ENCODE results near the gene CTNNA3. TPM values are rescaled to one million over a fixed set of nuclear protein-coding genes. Genes with fewer than 3 reads are reported as not detected.

Gene CTNNA3
- total and polyA plus RNA-seq, 2 donors, result 2.0 to 26.1 TPM

DNA sequence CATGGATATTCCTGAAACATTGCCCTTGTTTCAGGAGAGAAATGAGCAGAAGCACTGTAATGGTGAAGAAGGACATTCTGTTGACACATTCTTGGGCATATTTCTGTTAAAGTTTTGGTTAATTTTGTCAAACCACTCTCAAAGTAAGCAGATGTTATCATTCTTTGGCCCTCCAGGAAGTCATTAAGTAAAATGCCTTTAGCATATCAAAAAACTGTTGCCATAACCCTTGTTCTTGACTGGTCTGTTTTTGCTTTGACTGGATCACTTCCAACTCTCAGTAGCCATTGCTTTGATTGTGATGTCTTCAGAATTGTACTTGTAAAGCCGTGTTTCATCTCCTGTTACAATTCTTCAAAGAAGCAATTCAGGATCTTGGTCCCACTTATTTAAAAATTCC lies 1174.5 kb downstream of the CTNNA3 start:
- Histone ChIP-seq H3K4me3 (ENCODE audit: low read depth, low read length) (no peak overlapping the region), H3K36me3 (ENCODE audit: insufficient read depth) (no peaks in the 10 kb centered on the region), H3K4me1 (ENCODE audit: insufficient read depth) (no peaks in the 10 kb centered on the region), H3K27ac (ENCODE audit: low read depth) (no peak overlapping the region)
- DNase-seq (ENCODE audit: extremely low spot score), result no peak
- 55% methylated on average over 1 of the region's 1 CpG for WGBS

DNA sequence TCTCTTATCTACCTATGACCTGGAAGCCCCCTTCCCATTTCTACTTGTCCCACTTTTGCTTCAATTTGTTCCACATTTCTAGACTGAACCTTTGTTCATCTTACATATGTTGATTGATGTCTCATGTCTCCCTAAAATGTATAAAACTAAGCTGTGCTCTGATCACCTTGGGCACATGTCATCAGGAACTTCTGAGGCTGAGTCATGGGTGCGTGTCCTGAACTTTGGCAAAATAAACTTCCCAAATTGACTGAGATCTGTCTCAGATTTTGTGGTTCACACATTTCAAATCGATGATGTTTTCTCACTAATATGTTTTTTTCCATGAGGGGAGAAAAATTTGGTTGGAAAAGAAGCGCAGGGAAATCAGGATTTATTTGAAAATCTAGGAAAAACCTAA lies 1176.4 kb downstream of the CTNNA3 start:
- Histone ChIP-seq H3K4me1 (ENCODE audit: insufficient read depth) (no peaks in the 10 kb centered on the region), H3K4me3 (ENCODE audit: low read depth, low read length) (no peak overlapping the region), H3K36me3 (ENCODE audit: insufficient read depth) (no peaks in the 10 kb centered on the region), H3K27ac (ENCODE audit: low read depth) (no peak overlapping the region)
- DNase-seq (ENCODE audit: extremely low spot score), result no peak
- WGBS, result 90% methylated on average over 3 of the region's 3 CpGs

DNA sequence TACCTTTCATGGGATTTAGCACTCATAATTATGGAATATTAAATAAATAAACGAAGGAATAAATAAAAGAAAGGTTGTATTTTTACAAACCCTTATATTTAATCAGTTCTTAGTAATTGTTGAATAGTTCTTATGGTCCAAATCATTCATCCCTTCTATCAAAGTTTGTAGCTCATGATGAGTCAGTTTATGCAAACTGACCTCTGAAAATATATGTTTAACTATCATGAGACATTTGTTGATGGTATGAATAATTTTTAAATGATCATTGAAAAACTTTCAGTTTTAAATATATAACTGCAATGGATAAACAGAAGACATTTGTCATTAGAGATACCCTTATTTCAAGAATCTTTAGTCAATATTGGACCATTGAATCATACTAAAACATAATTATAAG lies 1181.3 kb downstream of the CTNNA3 start:
- no peak for DNase-seq (ENCODE audit: extremely low spot score)
- H3K4me1 ChIP-seq (ENCODE audit: insufficient read depth), result no peaks in the 10 kb centered on the region
- H3K36me3 ChIP-seq (ENCODE audit: insufficient read depth), result no peaks in the 10 kb centered on the region
- H3K4me3 ChIP-seq (ENCODE audit: low read depth, low read length), result no peak overlapping the region
- H3K27ac ChIP-seq (ENCODE audit: low read depth), result no peak overlapping the region
- 67% methylated on average over 1 of the region's 1 CpG for WGBS

DNA sequence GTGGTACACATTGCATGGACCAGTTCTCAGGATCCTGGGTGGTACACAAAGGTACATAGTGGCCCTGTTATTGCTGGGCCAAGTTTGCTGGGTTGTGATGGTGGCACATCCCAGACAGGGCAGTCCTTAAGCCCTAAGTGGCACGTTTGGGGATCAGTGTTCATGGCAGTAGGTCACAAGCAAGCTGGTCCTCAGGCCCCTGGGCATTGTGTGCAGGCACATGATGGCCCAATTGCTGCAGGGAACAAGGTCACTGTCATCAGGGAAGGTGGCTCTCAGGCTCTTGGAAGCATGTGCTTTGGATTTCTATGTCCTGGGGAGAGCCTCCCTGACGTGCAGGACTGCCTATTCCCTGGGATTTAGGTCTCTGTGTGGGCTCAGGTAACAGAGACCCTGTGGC lies 1182.5 kb downstream of the CTNNA3 start:
- 72% methylated on average over 2 of the region's 2 CpGs for WGBS
- Histone ChIP-seq H3K36me3 (ENCODE audit: insufficient read depth) (no peaks in the 10 kb centered on the region), H3K27ac (ENCODE audit: low read depth) (no peak overlapping the region), H3K4me1 (ENCODE audit: insufficient read depth) (no peaks in the 10 kb centered on the region), H3K4me3 (ENCODE audit: low read depth, low read length) (no peak overlapping the region)
- DNase-seq (ENCODE audit: extremely low spot score), result no peak

DNA sequence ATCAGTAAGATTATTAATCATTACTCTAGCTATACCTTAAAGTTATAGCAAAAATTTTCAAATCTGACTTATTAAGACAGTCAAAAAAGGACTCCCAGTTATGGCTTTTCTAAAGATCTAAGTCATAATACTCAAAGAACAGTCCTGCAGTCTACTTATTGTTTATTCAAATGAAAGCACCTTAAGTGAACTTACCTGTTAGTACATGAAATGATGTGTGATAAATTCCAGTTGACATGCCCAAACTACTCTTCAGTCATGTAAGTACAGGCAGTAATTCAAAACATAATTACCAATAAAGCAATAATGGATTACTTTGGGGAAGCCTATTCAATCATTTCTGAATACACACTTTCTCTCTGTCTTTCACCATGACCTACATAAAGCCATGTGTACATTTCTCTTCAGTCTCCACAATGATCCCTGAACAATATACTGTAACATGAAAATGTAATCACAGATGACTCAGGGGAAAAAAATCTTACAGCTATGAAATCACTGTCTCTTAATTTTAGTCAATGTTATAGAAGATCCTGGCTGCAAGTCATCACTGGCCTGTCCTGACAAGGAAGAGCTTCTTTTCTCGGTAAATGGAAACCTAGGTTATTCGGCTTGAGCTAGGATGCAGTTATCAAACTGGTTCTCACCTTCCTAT lies 1190.9 kb downstream of the CTNNA3 start:
- H3K4me1 ChIP-seq (ENCODE audit: insufficient read depth), result no peaks in the 10 kb centered on the region
- WGBS, result 92% methylated on average over 2 of the region's 2 CpGs
- no peak for DNase-seq (ENCODE audit: extremely low spot score)
- H3K36me3 ChIP-seq (ENCODE audit: insufficient read depth), result no peaks in the 10 kb centered on the region
- no peak overlapping the region for H3K27ac ChIP-seq (ENCODE audit: low read depth)
- H3K4me3 ChIP-seq (ENCODE audit: low read depth, low read length), result no peak overlapping the region

DNA sequence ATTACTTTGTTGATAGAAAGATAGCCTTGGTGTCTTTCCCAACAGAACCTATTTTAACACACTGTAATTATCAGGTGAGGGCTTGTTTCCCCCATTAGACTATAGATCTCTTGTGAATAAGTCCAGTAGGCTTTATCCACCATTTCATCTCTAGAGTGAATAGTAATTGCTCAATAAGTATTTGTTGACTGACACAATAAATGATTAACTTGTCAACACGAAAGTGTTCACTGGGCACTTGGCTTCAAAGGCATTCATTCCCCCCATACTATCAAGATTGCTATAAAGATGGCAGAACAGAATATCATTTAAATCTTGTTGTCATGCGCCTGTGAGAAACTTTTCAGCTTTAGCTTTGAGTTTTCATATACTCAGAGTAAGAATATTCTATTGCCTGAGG lies 1194.6 kb downstream of the CTNNA3 start:
- Histone ChIP-seq H3K27ac (ENCODE audit: low read depth) (no peak overlapping the region), H3K4me1 (ENCODE audit: insufficient read depth) (no peaks in the 10 kb centered on the region), H3K4me3 (ENCODE audit: low read depth, low read length) (no peak overlapping the region), H3K36me3 (ENCODE audit: insufficient read depth) (no peaks in the 10 kb centered on the region)
- DNase-seq (ENCODE audit: extremely low spot score), result no peak
- 85% methylated on average over 2 of the region's 2 CpGs for WGBS

DNA sequence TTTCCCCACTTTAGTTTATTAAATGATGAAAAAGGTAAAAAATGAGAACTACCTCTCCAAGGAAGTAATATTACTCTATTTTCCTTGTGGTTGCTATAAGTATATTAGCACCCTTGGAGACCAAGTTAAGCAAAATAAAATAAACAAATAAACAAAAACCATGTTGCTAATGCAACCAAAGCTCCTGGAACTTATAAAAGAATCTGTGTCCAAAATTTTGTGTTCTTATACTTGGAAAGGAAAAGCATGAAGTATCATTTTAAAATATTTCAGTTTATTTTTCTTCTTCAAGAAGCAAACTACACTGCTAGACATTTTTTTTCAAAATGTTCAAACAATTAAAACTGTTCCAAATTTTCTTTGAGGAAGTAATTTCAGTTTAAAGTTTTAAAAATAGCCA lies 1212.0 kb downstream of the CTNNA3 start:
- no peaks in the 10 kb centered on the region for H3K36me3 ChIP-seq (ENCODE audit: insufficient read depth)
- H3K4me3 ChIP-seq (ENCODE audit: low read depth, low read length), result no peak overlapping the region
- DNase-seq (ENCODE audit: extremely low spot score), result no peak
- H3K4me1 ChIP-seq (ENCODE audit: insufficient read depth), result no peaks in the 10 kb centered on the region
- H3K27ac ChIP-seq (ENCODE audit: low read depth), result no peak overlapping the region

DNA sequence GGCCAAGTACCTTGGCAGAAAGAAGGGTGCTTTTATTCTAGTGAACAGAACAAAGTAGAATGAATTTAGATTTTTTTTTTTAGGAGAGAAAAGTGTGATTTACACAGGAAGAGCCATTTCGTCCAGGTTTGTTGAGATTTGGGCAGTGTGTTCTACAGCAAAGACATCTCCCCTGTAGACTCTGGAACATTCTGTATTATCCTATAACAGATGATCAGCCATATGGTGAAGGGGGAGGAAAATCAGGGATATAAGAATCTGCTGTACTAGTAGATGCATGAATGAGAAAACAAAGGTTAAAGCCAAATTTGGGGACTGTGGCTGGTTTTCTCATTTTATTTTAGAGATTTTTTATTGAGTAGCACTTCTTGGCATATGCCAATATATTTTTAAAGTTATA lies 1223.8 kb downstream of the CTNNA3 start:
- Histone ChIP-seq H3K4me1 (ENCODE audit: insufficient read depth) (no peaks in the 10 kb centered on the region), H3K36me3 (ENCODE audit: insufficient read depth) (no peaks in the 10 kb centered on the region), H3K4me3 (ENCODE audit: low read depth, low read length) (no peak overlapping the region), H3K27ac (ENCODE audit: low read depth) (no peak overlapping the region)
- WGBS, result 78% methylated on average over 1 of the region's 1 CpG
- DNase-seq (ENCODE audit: extremely low spot score), result no peak

DNA sequence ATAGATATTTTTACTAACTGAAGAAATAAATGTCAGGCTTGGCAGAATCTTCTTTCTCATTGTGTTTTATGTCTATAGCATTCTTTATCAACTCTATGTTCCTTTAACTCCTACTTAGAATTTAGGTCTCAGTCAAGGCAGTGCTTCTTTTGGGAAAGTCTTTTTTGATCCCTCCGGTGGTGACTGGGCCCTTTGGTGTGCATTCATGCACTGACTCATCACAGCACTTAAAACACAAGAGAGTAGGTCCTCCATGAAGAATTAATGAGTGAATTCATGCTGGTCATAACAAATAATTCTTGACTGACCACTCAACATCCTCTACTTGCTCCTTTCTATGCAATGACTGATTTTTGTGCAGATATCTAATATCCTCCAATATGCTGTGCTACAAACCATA lies 1229.0 kb downstream of the CTNNA3 start:
- DNase-seq (ENCODE audit: extremely low spot score), result no peak
- no peak overlapping the region for H3K4me3 ChIP-seq (ENCODE audit: low read depth, low read length)
- no peak overlapping the region for H3K27ac ChIP-seq (ENCODE audit: low read depth)
- 90% methylated on average over 1 of the region's 1 CpG for WGBS
- no peaks in the 10 kb centered on the region for H3K4me1 ChIP-seq (ENCODE audit: insufficient read depth)
- no peaks in the 10 kb centered on the region for H3K36me3 ChIP-seq (ENCODE audit: insufficient read depth)

DNA sequence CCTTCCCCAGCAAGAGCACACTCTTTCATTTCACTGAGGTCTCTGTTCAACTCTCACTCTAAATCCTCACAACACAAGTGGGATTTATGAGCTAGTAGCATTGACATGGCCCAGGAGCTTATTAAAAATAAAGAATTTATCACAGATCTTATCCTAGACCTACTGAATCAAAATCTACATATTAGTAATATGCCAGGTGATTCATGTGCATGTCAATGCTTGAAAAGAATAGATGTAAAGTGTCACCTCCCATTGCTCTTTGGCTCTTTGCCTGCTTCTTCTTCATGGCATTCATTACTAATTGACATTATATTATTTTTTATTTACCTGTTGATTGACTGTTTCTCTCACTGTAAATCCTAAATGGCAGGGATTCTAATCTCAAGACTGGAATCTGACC lies 1229.4 kb downstream of the CTNNA3 start:
- no peak overlapping the region for H3K27ac ChIP-seq (ENCODE audit: low read depth)

DNA sequence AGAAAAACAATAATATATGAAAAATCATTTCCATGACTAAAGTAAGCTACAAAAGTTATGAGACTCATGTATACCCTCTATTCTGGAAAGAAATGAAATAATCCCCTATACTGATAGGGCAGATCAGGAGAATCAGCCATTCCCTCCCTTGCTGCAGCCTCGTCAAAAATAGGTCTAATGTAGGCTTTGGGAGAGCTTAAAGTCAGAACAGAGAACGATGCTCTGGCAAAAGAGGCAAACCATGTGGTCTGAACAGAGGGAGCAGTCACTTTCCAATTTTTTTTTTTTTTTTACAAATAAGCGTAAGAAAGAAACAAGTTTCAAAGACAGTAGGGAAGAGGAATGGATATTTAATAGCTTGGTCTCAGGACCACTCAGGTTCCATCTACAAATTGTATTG lies 1232.4 kb downstream of the CTNNA3 start:
- WGBS, result 57% methylated on average over 3 of the region's 3 CpGs
- DNase-seq (ENCODE audit: extremely low spot score), result no peak
- H3K36me3 ChIP-seq (ENCODE audit: insufficient read depth), result no peaks in the 10 kb centered on the region
- no peak overlapping the region for H3K4me3 ChIP-seq (ENCODE audit: low read depth, low read length)
- H3K27ac ChIP-seq (ENCODE audit: low read depth), result no peak overlapping the region
- H3K4me1 ChIP-seq (ENCODE audit: insufficient read depth), result no peaks in the 10 kb centered on the region

More for the DNA sequence above, 1229.4 kb downstream of the CTNNA3 start:
- DNase-seq (ENCODE audit: extremely low spot score), result no peak
- Histone ChIP-seq H3K4me1 (ENCODE audit: insufficient read depth) (no peaks in the 10 kb centered on the region), H3K36me3 (ENCODE audit: insufficient read depth) (no peaks in the 10 kb centered on the region), H3K4me3 (ENCODE audit: low read depth, low read length) (no peak overlapping the region)

DNA sequence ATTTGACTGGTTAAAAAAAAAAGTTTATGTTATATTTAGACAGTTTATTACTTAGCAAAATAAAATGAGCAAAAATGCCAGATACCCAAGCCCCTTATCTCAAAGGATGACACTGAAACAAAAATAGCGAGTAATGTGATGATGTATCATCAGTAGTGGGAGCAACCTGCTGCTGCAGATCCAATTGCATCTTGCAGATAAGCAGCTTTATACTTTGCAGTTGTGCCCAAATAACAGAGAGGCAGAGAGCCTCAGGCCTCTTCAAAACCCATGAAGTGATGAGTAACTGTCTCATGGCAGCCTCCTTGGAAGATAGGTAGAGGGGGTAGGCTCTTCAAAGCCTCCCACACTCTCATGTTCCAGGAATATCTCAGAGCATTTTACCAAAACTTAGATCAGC lies 1238.4 kb downstream of the CTNNA3 start:
- H3K27ac ChIP-seq (ENCODE audit: low read depth), result no peak overlapping the region
- DNase-seq (ENCODE audit: extremely low spot score), result no peak
- 56% methylated on average over 1 of the region's 1 CpG for WGBS
- no peaks in the 10 kb centered on the region for H3K4me1 ChIP-seq (ENCODE audit: insufficient read depth)
- H3K36me3 ChIP-seq (ENCODE audit: insufficient read depth), result no peaks in the 10 kb centered on the region
- no peak overlapping the region for H3K4me3 ChIP-seq (ENCODE audit: low read depth, low read length)

DNA sequence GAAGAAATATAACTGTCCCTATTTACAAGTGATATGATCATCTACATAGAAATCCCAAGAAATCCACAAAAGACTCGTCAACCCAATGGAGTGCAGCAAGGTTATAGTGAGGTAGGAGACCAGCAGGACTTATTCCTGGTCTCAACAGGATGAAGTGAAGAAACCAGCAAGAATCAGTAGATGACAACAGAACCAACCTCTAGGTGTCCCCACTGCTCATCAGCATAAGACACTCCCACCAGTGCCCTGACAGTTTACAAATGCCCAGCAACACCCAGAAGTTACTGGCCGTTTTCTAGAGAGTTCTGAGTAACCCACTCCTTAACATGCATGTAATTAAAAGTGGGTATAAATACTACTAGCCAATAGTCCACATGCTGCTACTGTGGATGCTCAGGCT lies 1240.7 kb downstream of the CTNNA3 start:
- 67% methylated on average over 2 of the region's 2 CpGs for WGBS
- no peaks in the 10 kb centered on the region for H3K36me3 ChIP-seq (ENCODE audit: insufficient read depth)
- DNase-seq (ENCODE audit: extremely low spot score), result no peak

DNA sequence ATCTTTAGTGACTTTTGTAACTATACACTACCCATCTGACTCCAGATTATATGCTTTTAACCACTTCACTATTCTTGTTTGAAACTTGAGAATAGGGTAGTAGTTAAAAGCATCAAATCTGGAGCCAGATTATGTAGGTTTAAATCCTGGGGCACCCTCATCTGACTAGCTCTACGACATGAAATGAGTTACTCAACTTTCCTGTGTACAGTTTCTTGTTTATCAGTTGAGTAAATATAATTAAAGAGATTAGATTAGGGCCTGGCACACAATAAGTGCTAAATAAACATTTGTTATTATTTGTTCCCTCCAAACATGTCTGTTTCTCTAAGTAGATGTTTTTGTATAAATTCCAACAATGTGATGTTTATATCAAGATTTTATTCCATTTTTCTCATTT lies 1255.4 kb downstream of the CTNNA3 start:
- H3K4me3 ChIP-seq (ENCODE audit: low read depth, low read length), result no peak overlapping the region
- no peaks in the 10 kb centered on the region for H3K4me1 ChIP-seq (ENCODE audit: insufficient read depth)
- H3K36me3 ChIP-seq (ENCODE audit: insufficient read depth), result no peaks in the 10 kb centered on the region
- 52% methylated on average over 1 of the region's 1 CpG for WGBS
- DNase-seq (ENCODE audit: extremely low spot score), result no peak
- no peak overlapping the region for H3K27ac ChIP-seq (ENCODE audit: low read depth)

More for the DNA sequence above, 1240.7 kb downstream of the CTNNA3 start:
- Histone ChIP-seq H3K27ac (ENCODE audit: low read depth) (no peak overlapping the region), H3K4me3 (ENCODE audit: low read depth, low read length) (no peak overlapping the region), H3K4me1 (ENCODE audit: insufficient read depth) (no peaks in the 10 kb centered on the region)

DNA sequence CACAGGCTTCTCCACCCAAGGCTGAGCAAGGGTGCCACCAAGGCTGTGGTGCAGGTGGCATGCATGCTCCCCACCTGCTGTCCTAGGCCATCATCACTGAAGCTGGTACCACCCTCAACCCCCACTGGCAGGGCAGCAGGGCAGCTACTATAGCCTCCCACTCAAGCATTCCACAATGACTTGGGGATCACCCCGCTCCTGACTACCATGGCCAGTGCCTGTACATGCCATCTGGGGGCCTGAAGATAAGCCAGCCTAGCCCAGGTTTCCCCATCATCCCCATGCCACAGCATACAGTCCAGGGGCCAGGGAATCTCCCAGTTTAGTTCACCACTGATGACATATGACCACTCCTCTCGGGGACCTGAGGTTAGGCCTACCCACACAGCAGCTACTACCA lies 1281.1 kb downstream of the CTNNA3 start:
- 86% methylated on average over 2 of the region's 2 CpGs for WGBS

More for the DNA sequence above, 1281.1 kb downstream of the CTNNA3 start:
- H3K27ac ChIP-seq (ENCODE audit: low read depth), result no peak overlapping the region
- no peaks in the 10 kb centered on the region for H3K36me3 ChIP-seq (ENCODE audit: insufficient read depth)
- DNase-seq (ENCODE audit: extremely low spot score), result no peak
- H3K4me1 ChIP-seq (ENCODE audit: insufficient read depth), result no peaks in the 10 kb centered on the region
- no peak overlapping the region for H3K4me3 ChIP-seq (ENCODE audit: low read depth, low read length)

All from urinary bladder (tissue), 4 donors.